HepG2 (cell line): Measurements from ENCODE around the gene FGGY. TPM values are rescaled to one million over a fixed set of nuclear protein-coding genes. Genes with fewer than 3 reads are reported as not detected.

Experiments used
- ATF7-NPFF ChIP-seq: sonication (generic); formaldehyde crosslinking; IDR thresholded peaks from 2 replicates; pipeline ENCODE4 v1.8.1; 2023; ENCODE audit warnings: mild to moderate bottlenecking, low read depth, missing genetic modification reagents, moderate library complexity
- FOSL2 ChIP-seq: sonication (generic); formaldehyde crosslinking; IDR thresholded peaks from 2 replicates; pipeline ENCODE4 v1.4.0; 2020; ENCODE audit warnings: missing genetic modification reagents
- FOXK2 ChIP-seq: fragments of 450-650 bp; IDR thresholded peaks from 2 replicates; pipeline ENCODE4 v1.6.1; 2016
- FOXO1 ChIP-seq: sonication (generic); formaldehyde crosslinking; IDR thresholded peaks from 2 replicates; pipeline ENCODE4 v1.4.0; 2020; ENCODE audit warnings: missing genetic modification reagents
- GATA4 ChIP-seq: sonication (generic); IDR thresholded peaks from 2 replicates; pipeline ENCODE4 v1.6.1; 2016; ENCODE audit warnings: antibody characterized with exemption, low read depth, borderline replicate concordance
- HMG20B ChIP-seq: conservative IDR thresholded peaks from 2 replicates; pipeline ENCODE4 v1.6.1; 2016; ENCODE audit warnings: missing genetic modification reagents, missing compliant biosample characterization
- HNF4A ChIP-seq: sonication (generic); formaldehyde crosslinking; IDR thresholded peaks from 2 replicates; pipeline ENCODE4 v1.4.0; 2020; ENCODE audit warnings: missing genetic modification reagents
- JDP2 ChIP-seq: sonication (generic); formaldehyde crosslinking; IDR thresholded peaks from 2 replicates; pipeline ENCODE4 v1.8.1; 2022; ENCODE audit warnings: missing genetic modification reagents, borderline replicate concordance
- POLR2A ChIP-seq, 2 experiments: IDR thresholded peaks; 2 replicates each; pipeline ENCODE4 v1.6.1; 2011; ENCODE audit warnings: low read depth in 2 of 2, low read length in 2 of 2, mild to moderate bottlenecking in 1 of 2, moderate library complexity in 1 of 2; ENCODE audit not compliant: insufficient read depth in 1 of 2
- SMYD3 ChIP-seq: sonication (generic); formaldehyde crosslinking; IDR thresholded peaks from 2 replicates; pipeline ENCODE4 v1.8.1; 2023; ENCODE audit warnings: mild to moderate bottlenecking, missing genetic modification reagents
- SP4 ChIP-seq: sonication (generic); formaldehyde crosslinking; IDR thresholded peaks from 2 replicates; pipeline ENCODE4 v1.8.1; 2023; ENCODE audit warnings: mild to moderate bottlenecking, missing genetic modification reagents
- TEAD3 ChIP-seq: optimal IDR thresholded peaks from 2 replicates; pipeline ENCODE3; 2016; ENCODE audit warnings: borderline replicate concordance
- ZFP37 ChIP-seq: sonication (generic); formaldehyde crosslinking; IDR thresholded peaks from 2 replicates; pipeline ENCODE4 v1.4.0; 2020; ENCODE audit warnings: missing genetic modification reagents, borderline replicate concordance
- ZFP82 ChIP-seq: sonication (generic); formaldehyde crosslinking; IDR thresholded peaks from 2 replicates; pipeline ENCODE4 v1.5.1; 2020; ENCODE audit warnings: mild to moderate bottlenecking, missing genetic modification reagents, borderline replicate concordance
- ZNF33B ChIP-seq: sonication (generic); formaldehyde crosslinking; IDR thresholded peaks from 2 replicates; pipeline ENCODE4 v1.5.1; 2020; ENCODE audit warnings: mild to moderate bottlenecking, missing genetic modification reagents
- ZNF432 ChIP-seq: sonication (generic); formaldehyde crosslinking; IDR thresholded peaks from 2 replicates; pipeline ENCODE4 v1.5.0; 2020; ENCODE audit warnings: missing genetic modification reagents, mild to moderate bottlenecking, borderline replicate concordance
- ZNF607 ChIP-seq: sonication (generic); formaldehyde crosslinking; IDR thresholded peaks from 2 replicates; pipeline ENCODE4 v1.5.1; 2020; ENCODE audit warnings: missing genetic modification reagents, mild to moderate bottlenecking, borderline replicate concordance
- ZNF737 ChIP-seq: sonication (generic); formaldehyde crosslinking; IDR thresholded peaks from 2 replicates; pipeline ENCODE4 v1.5.0; 2020; ENCODE audit warnings: missing genetic modification reagents, mild to moderate bottlenecking, borderline replicate concordance
- ZNF780A ChIP-seq: sonication (generic); formaldehyde crosslinking; IDR thresholded peaks from 2 replicates; pipeline ENCODE4 v1.8.0; 2022; ENCODE audit warnings: mild to moderate bottlenecking, missing genetic modification reagents, moderate library complexity
- ZNF792 ChIP-seq: IDR thresholded peaks from 2 replicates; pipeline ENCODE4 v1.6.1; 2016
- ZNF83 ChIP-seq: sonication (generic); formaldehyde crosslinking; IDR thresholded peaks from 2 replicates; pipeline ENCODE4 v1.4.0; 2020; ENCODE audit warnings: missing genetic modification reagents, mild to moderate bottlenecking, borderline replicate concordance
- polyA plus RNA-seq, 8 experiments: library from polyadenylated mRNA; depleted of rRNA in 3 of 8; stranded (reverse) in 7 of 8; unstranded in 1 of 8; fragments of >200 nt; fragmentation: Illumina TruSeq in 4 of 8; extraction: Trizol in 4 of 8; gene quantifications; 2 replicates each; pipeline versions ENCODE4 v1.2.1 to v1.2.3, GENCODE V29; 2011 to 2016; ENCODE audit warnings: low read depth in 4 of 8, missing spikeins in 1 of 8, mixed read lengths in 1 of 8; ENCODE audit not compliant: insufficient read depth in 1 of 8
- total RNA-seq, 5 experiments: library from RNA; depleted of rRNA; stranded (reverse); fragments of >200 nt; fragmentation: Illumina TruSeq; extraction: Trizol; gene quantifications; 2 replicates each; pipeline ENCODE4 v1.2.3, GENCODE V29; 2016; ENCODE audit warnings: low read depth in 1 of 5
- TF ChIP-seq, protein P1 (sequence below): sonication (generic); formaldehyde crosslinking; conservative IDR thresholded peaks from 2 replicates; pipeline ENCODE4 v1.4.0; 2020; ENCODE audit warnings: missing genetic modification reagents
- TF ChIP-seq, protein P2 (sequence below): sonication (generic); formaldehyde crosslinking; IDR thresholded peaks from 2 replicates; pipeline ENCODE4 v1.4.0; 2020; ENCODE audit warnings: missing genetic modification reagents, borderline replicate concordance
- TF ChIP-seq, protein P3 (sequence below): sonication (generic); formaldehyde crosslinking; IDR thresholded peaks from 2 replicates; pipeline ENCODE4 v1.9.0; 2021; ENCODE audit warnings: missing genetic modification reagents, mild to moderate bottlenecking, borderline replicate concordance
- TF ChIP-seq, protein P4 (sequence below): sonication (generic); formaldehyde crosslinking; IDR thresholded peaks from 2 replicates; pipeline ENCODE4 v1.4.0; 2020; ENCODE audit warnings: missing genetic modification reagents

Gene FGGY
- total and polyA plus RNA-seq, 2 of the 13 experiments (the other 11 are each of a cell fraction or from before 2014, with no cell fraction given), result 15.7 to 27.5 TPM

DNA sequence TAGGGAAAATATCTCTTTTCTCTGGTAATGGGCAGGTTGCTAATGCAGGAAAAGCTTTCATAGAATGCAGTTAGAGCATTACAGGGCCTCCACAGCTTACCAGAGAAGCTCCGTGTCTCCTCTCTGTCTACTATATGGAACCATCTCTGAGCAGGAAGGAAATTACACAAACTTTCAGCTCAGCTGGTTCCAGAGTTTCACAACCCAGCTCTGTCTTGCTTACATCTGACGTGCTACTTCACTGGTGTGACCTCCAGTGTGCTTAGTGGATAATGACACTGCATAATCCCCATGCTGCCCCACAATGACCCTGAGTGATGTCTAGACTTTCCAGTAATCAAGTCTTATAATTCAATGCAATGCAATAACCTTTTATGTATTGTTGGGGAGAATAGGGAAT, 4.3 kb upstream of the FGGY start (continued):
- TF ChIP-seq ZFP37 (CRISPR knock-in tag) (no peak), ATF7-NPFF (CRISPR knock-in tag) (no peak), SMYD3 (no peak), SP4 (CRISPR knock-in tag) (no peak), FOXK2 (peak; percentile 53; the same call in 1 of the 2 replicates), ZNF83 (CRISPR knock-in tag) (no peak), HMG20B (CRISPR knock-in tag) (no peak), FOSL2 (CRISPR knock-in tag) (peak; percentile 61), HNF4A (no peak), FOXO1 (peak; percentile 41; the same call in 1 of the 2 replicates), ZNF432 (CRISPR knock-in tag) (no peak), GATA4 (no peak), POLR2A (IDR thresholded peaks at IDR 0.05; ENCODE audit: insufficient read depth in 1 of 2, low read depth in 2 of 2, low read length in 2 of 2) (no peak), TEAD3 (CRISPR knock-in tag) (peak; percentile 20), ZFP82 (CRISPR knock-in tag) (no peak), ZNF780A (CRISPR knock-in tag) (no peak), ZNF737 (no peak), JDP2 (CRISPR knock-in tag) (no peak), ZNF33B (no peak), ZNF607 (no peak), ZNF792 (no peak)
- TF ChIP-seq, protein P1, sequence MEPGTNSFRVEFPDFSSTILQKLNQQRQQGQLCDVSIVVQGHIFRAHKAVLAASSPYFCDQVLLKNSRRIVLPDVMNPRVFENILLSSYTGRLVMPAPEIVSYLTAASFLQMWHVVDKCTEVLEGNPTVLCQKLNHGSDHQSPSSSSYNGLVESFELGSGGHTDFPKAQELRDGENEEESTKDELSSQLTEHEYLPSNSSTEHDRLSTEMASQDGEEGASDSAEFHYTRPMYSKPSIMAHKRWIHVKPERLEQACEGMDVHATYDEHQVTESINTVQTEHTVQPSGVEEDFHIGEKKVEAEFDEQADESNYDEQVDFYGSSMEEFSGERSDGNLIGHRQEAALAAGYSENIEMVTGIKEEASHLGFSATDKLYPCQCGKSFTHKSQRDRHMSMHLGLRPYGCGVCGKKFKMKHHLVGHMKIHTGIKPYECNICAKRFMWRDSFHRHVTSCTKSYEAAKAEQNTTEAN (CRISPR knock-in tag), result no peak
- TF ChIP-seq, protein P2, sequence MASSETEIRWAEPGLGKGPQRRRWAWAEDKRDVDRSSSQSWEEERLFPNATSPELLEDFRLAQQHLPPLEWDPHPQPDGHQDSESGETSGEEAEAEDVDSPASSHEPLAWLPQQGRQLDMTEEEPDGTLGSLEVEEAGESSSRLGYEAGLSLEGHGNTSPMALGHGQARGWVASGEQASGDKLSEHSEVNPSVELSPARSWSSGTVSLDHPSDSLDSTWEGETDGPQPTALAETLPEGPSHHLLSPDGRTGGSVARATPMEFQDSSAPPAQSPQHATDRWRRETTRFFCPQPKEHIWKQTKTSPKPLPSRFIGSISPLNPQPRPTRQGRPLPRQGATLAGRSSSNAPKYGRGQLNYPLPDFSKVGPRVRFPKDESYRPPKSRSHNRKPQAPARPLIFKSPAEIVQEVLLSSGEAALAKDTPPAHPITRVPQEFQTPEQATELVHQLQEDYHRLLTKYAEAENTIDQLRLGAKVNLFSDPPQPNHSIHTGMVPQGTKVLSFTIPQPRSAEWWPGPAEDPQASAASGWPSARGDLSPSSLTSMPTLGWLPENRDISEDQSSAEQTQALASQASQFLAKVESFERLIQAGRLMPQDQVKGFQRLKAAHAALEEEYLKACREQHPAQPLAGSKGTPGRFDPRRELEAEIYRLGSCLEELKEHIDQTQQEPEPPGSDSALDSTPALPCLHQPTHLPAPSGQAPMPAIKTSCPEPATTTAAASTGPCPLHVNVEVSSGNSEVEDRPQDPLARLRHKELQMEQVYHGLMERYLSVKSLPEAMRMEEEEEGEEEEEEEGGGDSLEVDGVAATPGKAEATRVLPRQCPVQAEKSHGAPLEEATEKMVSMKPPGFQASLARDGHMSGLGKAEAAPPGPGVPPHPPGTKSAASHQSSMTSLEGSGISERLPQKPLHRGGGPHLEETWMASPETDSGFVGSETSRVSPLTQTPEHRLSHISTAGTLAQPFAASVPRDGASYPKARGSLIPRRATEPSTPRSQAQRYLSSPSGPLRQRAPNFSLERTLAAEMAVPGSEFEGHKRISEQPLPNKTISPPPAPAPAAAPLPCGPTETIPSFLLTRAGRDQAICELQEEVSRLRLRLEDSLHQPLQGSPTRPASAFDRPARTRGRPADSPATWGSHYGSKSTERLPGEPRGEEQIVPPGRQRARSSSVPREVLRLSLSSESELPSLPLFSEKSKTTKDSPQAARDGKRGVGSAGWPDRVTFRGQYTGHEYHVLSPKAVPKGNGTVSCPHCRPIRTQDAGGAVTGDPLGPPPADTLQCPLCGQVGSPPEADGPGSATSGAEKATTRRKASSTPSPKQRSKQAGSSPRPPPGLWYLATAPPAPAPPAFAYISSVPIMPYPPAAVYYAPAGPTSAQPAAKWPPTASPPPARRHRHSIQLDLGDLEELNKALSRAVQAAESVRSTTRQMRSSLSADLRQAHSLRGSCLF (CRISPR knock-in tag), result no peak
- TF ChIP-seq, protein P3, sequence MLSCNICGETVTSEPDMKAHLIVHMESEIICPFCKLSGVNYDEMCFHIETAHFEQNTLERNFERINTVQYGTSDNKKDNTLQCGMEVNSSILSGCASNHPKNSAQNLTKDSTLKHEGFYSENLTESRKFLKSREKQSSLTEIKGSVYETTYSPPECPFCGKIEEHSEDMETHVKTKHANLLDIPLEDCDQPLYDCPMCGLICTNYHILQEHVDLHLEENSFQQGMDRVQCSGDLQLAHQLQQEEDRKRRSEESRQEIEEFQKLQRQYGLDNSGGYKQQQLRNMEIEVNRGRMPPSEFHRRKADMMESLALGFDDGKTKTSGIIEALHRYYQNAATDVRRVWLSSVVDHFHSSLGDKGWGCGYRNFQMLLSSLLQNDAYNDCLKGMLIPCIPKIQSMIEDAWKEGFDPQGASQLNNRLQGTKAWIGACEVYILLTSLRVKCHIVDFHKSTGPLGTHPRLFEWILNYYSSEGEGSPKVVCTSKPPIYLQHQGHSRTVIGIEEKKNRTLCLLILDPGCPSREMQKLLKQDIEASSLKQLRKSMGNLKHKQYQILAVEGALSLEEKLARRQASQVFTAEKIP (CRISPR knock-in tag), result no peak
- TF ChIP-seq, protein P4, sequence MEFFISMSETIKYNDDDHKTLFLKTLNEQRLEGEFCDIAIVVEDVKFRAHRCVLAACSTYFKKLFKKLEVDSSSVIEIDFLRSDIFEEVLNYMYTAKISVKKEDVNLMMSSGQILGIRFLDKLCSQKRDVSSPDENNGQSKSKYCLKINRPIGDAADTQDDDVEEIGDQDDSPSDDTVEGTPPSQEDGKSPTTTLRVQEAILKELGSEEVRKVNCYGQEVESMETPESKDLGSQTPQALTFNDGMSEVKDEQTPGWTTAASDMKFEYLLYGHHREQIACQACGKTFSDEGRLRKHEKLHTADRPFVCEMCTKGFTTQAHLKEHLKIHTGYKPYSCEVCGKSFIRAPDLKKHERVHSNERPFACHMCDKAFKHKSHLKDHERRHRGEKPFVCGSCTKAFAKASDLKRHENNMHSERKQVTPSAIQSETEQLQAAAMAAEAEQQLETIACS (CRISPR knock-in tag), result no peak
